ENCODE results near the gene KLF9.

The KLF9 gene

DNA sequence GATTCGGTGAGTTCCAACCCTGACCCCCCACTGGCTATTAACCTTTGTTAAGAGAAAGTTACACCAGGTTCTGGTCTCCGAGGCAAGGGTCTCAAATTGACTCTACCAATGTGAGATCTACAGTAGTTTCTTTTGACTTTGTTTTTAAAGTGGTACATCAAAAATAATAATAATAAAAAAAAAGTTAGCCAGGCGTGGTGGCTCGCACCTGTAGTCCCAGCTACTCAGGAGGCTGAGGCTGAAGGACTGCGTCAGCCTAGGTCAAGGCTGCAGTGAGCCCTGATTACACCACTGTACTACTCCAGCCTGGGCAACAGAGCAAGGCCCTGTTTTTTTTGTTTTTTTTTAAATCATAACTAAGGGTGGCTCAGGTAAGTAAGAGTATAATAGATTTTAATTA is 1.0 kb upstream of the KLF9 start:
- Mint-ChIP-seq H3K4me3 (no peak overlapping the region), H3K9me3 (no peaks in the 10 kb centered on the region), H3K27ac (no peak overlapping the region), H3K36me3 (peaks cover 10% of the 10 kb centered on the region), H3K4me1 (peaks cover 45% of the 10 kb centered on the region), H3K27me3 (peaks cover 8% of the 10 kb centered on the region)
- no peak for DNase-seq
- CTCF ChIA-PET, result interaction anchor here (0.9 to 1.9 kb wide), 2 partner anchors 70 to 187 kb away, joined by 3 to 18 read pairs; no protein-coding TSS in a partner anchor

DNA sequence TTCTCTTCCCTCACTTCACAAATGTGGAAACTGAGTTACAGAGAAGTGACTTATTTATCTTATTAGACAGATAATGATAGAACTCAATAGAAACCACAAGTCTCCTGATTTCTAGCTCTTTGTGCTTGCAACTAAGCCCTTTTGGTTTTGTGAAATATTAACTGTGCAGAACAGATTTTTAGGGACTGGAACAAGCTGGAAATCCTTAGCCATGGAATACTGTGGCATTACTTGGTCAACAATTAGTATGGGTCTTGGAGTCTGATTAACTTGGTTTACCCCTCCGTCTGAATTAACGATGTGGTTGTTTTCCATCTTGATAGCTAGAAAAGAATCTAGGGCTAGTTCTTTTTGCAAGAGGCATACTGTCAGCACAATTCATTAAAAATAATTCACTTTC is 584 bp upstream of the KLF9 start:
- peaks cover 11% of the 10 kb centered on the region for H3K36me3 Mint-ChIP-seq
- H3K4me1 Mint-ChIP-seq, result peaks cover 45% of the 10 kb centered on the region
- peaks cover 8% of the 10 kb centered on the region for H3K27me3 Mint-ChIP-seq
- H3K9me3 Mint-ChIP-seq, result no peaks in the 10 kb centered on the region
- H3K4me3 Mint-ChIP-seq, result peak overlapping the region; percentile 94
- DNase-seq, result no peak
- CTCF ChIA-PET, result interaction anchor here (0.9 to 1.9 kb wide), 3 partner anchors 9 to 187 kb away, joined by 3 to 18 read pairs (median 5); no protein-coding TSS in a partner anchor
- H3K27ac Mint-ChIP-seq, result peak overlapping the region; percentile 100

DNA sequence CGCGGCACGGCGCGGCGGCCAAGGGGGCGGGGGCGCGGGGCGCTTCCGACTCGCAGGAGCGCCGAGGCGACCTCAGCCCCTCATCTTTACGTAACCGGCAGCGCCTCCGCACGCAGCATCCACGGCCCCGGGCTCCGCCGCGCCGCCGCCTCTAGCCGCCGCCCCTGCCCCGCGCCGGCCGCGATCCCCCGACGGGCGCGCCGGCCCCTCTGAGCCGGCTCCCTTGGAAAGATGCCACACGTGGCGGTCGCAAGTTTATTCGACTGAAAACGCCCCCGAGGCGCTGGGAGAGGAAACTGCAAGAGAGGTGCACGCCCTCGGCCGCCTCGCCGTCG is 1.0 kb downstream of the KLF9 start:
- DNase-seq, result no peak
- H3K27me3 Mint-ChIP-seq, result peaks cover 5% of the 10 kb centered on the region
- peak overlapping the region; percentile 100 for H3K27ac Mint-ChIP-seq
- H3K4me3 Mint-ChIP-seq, result peak overlapping the region; percentile 94
- CTCF ChIA-PET, result no interaction called here
- H3K4me1 Mint-ChIP-seq, result peaks cover 50% of the 10 kb centered on the region
- no peaks in the 10 kb centered on the region for H3K9me3 Mint-ChIP-seq
- H3K36me3 Mint-ChIP-seq, result peaks cover 11% of the 10 kb centered on the region

DNA sequence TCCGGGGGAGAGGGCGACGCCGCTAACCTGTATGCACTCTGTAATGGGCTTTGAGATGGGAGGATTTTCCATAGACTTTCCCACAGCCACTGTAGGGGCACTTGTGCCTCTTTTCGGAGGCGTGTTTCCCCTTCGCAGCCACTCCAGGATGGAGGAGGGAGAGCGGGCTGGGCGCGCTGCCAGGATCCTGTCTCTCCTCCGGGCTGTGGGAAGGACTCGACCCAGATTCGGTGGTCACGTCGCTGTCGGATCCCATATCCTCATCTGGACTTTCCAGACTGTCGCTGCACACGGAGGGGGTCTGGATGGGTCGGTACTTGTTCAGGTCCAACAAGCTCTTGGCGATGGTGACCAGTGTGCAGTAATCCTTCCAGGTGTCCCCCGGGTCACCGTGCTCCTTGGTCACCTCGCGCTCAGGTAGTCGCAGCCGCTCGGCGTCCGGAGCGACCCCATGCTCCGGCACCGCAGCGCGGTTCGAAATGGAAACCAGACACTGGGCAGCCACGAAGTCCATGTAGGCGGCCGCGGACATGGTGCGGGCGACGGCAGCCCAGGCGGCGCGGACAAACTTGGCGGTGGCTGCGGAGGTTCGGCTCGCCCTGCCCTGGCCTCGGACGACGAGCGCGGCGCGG is 1.5 kb downstream of the KLF9 start:
- Mint-ChIP-seq H3K4me1 (peaks cover 49% of the 10 kb centered on the region), H3K36me3 (peaks cover 11% of the 10 kb centered on the region), H3K9me3 (no peaks in the 10 kb centered on the region), H3K27ac (peak overlapping the region; percentile 100), H3K4me3 (peak overlapping the region; percentile 97), H3K27me3 (peaks cover 5% of the 10 kb centered on the region)
- peak; percentile 50 for DNase-seq
- CTCF ChIA-PET, result no interaction called here

DNA sequence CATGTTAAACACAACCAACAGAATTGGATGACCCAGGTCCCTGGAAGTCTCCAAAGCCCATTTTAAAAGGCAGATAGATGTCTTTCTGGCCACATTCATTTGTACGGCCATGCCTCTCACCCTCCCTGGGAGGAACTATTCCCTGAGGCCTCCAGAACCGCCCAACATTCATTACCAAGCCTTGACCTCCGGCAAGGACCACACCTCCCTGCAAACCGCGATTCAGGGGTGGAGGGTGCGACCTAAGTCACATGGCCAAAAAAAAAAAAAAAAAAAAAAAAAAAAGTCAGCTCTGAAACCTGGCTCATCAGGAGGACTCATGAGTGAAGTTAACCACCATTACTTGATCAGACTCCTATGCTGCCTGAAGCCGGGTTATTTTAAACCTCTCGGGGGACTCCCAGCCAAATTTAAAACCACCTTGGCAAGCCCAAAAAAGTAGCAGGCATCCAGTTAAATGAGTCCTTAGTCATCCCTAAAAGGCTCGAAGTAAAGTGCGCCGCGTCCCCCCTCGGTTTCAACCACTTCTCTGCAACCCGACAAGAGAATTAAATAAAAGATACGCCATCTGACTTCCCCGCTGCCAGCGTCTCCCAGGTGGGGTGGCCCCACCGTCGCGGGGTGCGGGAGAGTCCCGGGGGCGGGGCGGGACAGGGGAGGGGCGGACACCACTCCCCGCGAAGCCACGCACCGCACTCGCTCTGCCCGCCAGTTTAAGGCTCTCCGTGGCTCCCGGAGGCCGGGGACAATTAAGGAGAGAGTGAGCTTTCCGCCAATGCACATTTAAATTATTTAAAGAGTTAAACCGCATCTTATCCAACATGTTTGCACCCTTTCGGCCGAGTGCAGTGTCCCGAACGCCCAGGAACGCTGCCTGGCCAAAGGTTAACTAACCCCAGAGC is 2.3 kb downstream of the KLF9 start:
- H3K4me1 Mint-ChIP-seq, result peaks cover 54% of the 10 kb centered on the region
- CTCF ChIA-PET, result no interaction called here
- peak; percentile 75 for DNase-seq
- H3K27me3 Mint-ChIP-seq, result peaks cover 5% of the 10 kb centered on the region
- peaks cover 14% of the 10 kb centered on the region for H3K36me3 Mint-ChIP-seq
- H3K4me3 Mint-ChIP-seq, result peak overlapping the region; percentile 97
- H3K27ac Mint-ChIP-seq, result peak overlapping the region; percentile 100
- no peaks in the 10 kb centered on the region for H3K9me3 Mint-ChIP-seq

DNA sequence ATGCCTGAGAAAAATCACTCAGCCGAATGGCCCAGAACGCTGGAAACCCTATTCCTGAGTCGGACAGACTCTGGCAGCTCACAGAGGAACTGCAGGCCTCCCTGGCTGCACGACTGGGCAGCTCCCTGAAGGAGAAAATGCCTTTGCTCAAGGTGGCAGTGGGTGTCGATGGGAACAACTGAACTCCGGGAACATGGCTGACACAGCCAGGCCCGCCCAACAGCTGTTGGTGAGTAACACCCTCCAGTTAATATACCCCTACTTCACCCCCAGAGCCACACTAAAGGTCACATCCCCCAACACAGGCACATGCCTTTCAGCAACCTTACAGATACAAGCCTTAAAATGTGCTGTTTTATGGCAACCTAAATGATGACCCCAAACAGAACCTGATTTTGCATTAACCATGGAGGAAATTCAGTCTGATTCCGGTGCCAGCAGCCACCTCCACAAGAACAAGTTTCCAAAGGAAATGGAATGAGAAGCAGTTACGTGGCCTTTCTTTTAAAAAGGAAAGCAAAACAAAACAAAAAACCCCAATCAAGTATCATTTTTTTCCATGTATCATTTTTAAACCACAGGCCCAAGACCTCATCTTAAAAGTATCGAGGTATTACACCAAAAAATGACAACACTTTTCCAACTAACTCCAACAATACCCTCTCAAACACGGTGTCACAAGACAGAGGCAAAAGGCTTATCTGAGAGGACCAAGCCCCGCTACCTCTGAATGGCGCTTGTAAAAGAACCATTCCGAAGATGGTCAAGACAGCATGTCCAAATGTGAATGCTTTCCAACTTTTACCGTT is 3.1 kb downstream of the KLF9 start:
- Mint-ChIP-seq H3K36me3 (peaks cover 17% of the 10 kb centered on the region), H3K4me3 (peak overlapping the region; percentile 97), H3K27ac (peak overlapping the region; percentile 100), H3K4me1 (peaks cover 61% of the 10 kb centered on the region), H3K9me3 (no peaks in the 10 kb centered on the region), H3K27me3 (peaks cover 5% of the 10 kb centered on the region)
- CTCF ChIA-PET, result interaction anchor here (1.2 to 1.7 kb wide), 4 partner anchors 12 to 191 kb away, joined by 5 to 10 read pairs (median 7); no protein-coding TSS in a partner anchor
- DNase-seq, result peak; percentile 50

DNA sequence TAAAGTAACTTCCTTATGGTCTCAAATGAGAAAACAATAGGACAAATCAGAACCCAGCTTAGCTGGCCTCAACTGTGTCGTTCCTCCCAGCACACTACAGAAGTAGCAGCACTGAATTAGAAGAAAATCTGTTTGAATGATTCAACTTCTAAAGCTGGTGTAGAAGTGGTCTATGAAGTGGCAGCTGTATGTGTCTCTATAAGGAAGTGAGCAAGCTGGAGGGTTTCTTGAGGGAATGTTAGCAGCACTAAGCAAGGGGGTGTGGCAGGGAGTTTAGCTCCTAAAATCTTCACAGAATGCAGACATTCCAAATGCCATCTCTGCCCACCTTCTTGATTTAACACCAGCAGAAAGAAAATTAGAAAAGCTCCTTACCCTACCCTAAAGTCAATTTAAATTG is 4.1 kb downstream of the KLF9 start:
- Mint-ChIP-seq H3K27me3 (peaks cover 5% of the 10 kb centered on the region), H3K4me3 (peak overlapping the region; percentile 97), H3K27ac (peak overlapping the region; percentile 100), H3K36me3 (peaks cover 21% of the 10 kb centered on the region), H3K4me1 (peaks cover 68% of the 10 kb centered on the region), H3K9me3 (no peaks in the 10 kb centered on the region)
- CTCF ChIA-PET, result interaction anchor here (1.1 to 1.7 kb wide), 5 partner anchors 11 to 192 kb away, joined by 5 to 10 read pairs (median 5); no protein-coding TSS in a partner anchor
- DNase-seq, result no peak

DNA sequence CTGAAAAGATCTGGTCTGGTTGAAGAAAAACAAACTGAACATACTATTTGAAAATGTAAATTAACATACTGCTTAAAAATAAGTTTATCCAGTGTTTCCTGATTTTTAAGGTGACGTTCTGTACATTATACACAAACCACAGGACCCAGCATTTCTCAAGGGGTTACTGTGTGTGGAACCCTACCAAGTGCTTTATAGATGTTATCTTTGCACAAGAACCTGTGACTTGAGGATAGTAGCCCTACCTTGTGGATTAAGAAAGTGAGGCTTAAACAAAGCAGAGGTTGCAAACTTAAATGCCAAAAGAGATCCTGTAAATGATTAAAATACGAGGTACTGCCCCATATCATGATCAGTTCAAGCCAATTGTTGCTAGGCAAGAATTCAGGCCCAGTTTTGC is 4.7 kb downstream of the KLF9 start:
- DNase-seq, result no peak
- H3K27me3 Mint-ChIP-seq, result peaks cover 5% of the 10 kb centered on the region
- peaks cover 21% of the 10 kb centered on the region for H3K36me3 Mint-ChIP-seq
- CTCF ChIA-PET, result interaction anchor here (1.1 to 1.7 kb wide), 3 partner anchors 16 to 193 kb away, joined by 5 to 10 read pairs (median 5); no protein-coding TSS in a partner anchor
- no peaks in the 10 kb centered on the region for H3K9me3 Mint-ChIP-seq
- peaks cover 68% of the 10 kb centered on the region for H3K4me1 Mint-ChIP-seq
- H3K4me3 Mint-ChIP-seq, result peak overlapping the region; percentile 97
- H3K27ac Mint-ChIP-seq, result peak overlapping the region; percentile 100

DNA sequence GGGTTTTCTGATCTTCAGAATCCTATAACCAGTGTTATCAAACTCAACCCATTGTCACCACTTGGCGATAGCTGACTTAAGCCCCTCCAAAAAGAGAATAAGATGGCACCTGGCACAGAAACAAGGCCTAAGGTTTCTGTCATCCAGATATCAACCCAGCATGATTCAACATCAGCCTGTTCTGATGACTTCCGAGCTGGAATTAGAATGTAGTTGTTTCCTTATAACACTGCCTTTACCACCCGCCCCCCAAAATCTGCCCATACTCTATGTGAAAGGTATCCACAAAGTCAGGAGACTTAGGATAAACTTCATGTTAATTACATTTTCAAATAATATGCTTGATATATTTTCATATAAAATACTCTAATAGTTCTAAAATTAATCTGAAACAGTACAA is 5.2 kb downstream of the KLF9 start:
- no peak for DNase-seq
- CTCF ChIA-PET, result interaction anchor here (1.9 kb wide), 1 partner anchor 193 kb away, joined by 9 read pairs; no protein-coding TSS in a partner anchor
- H3K27me3 Mint-ChIP-seq, result peaks cover 5% of the 10 kb centered on the region
- H3K27ac Mint-ChIP-seq, result no peak overlapping the region
- no peaks in the 10 kb centered on the region for H3K9me3 Mint-ChIP-seq
- H3K4me1 Mint-ChIP-seq, result peaks cover 64% of the 10 kb centered on the region
- H3K36me3 Mint-ChIP-seq, result peaks cover 21% of the 10 kb centered on the region
- H3K4me3 Mint-ChIP-seq, result no peak overlapping the region

DNA sequence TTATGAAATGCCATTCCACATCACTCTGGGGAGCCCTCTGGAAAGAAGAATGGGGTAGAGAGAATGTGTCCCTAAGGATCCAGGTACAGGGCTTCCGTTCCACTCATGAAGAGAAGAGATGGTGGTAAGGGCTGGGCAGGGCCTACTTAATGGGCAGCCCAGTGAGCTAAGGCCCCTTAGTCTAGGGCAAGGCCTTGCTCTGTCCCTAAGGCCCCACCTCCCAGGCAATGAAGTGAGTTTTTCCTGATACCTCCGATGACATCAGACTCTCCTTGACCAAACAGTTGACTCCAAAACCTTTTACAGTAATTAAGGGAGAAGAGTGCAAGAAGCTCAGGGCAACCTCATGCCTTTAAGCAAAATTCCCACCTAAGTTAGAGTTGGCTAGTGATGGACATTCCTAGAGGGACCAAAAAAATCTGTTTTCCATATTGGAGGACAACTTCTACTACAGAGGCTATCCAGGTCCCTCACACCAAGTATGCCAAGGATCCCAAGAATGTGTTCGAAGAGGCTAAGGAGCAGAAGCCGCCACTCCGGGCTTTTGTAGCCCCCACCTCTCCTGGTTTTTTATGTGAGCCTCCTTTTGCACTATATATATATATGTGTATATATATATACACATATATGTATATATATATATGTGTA is 5.9 kb downstream of the KLF9 start:
- DNase-seq, result no peak
- Mint-ChIP-seq H3K27ac (no peak overlapping the region), H3K4me3 (no peak overlapping the region), H3K4me1 (peaks cover 69% of the 10 kb centered on the region), H3K9me3 (no peaks in the 10 kb centered on the region), H3K36me3 (peaks cover 21% of the 10 kb centered on the region), H3K27me3 (peaks cover under 1% of the 10 kb centered on the region)
- CTCF ChIA-PET, result interaction anchor here (1.9 kb wide), 1 partner anchor 194 kb away, joined by 9 read pairs; no protein-coding TSS in a partner anchor

DNA sequence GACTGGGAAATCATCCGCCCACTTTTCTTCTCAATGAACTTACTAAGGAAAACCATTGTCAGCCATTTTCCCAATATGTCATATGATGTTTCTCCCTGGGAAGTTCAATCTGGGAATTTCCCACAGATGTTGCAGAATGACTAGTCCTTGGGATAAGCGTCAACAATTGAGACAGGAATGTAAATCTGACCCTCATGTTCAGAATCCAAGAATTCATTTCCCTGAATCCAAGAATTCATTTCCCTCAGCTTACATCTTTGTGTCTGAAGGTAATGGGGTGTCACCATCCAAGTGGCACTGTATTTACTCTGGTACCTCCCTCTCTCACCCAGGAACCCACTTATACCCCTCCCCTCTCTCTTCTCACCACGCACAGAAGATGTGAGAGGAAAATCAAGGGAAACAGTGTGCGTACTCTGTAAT is 7.4 kb downstream of the KLF9 start:
- Mint-ChIP-seq H3K4me3 (no peak overlapping the region), H3K36me3 (peaks cover 18% of the 10 kb centered on the region), H3K27ac (no peak overlapping the region), H3K27me3 (no peaks in the 10 kb centered on the region), H3K9me3 (no peaks in the 10 kb centered on the region), H3K4me1 (peaks cover 74% of the 10 kb centered on the region)
- no peak for DNase-seq
- CTCF ChIA-PET, result interaction anchor here (1.1 kb wide), 1 partner anchor 66 kb away, joined by 3 read pairs; no protein-coding TSS in a partner anchor

DNA sequence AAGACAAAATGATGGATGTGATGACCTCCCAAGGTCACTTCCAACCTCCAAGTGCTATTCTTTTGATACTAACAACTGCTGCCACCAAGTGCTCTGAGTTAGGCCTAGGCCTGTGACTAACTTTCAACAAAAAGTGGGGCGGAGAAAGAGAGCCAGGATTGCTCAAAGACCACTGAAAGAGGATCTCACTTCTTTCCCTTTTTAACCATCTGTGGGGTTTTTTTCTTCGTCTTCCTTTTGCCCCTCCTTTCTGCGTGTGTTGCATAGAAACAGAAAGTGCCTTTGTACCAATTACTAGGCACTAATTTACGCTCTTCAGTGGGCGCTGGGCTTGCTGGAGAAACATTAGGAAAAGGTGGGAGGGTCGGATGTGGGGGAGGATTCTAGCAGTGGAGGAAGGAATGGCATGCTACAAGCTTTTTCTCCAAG is 8.0 kb downstream of the KLF9 start:
- peak overlapping the region; percentile 69 for H3K4me3 Mint-ChIP-seq
- H3K27ac Mint-ChIP-seq, result peak overlapping the region; percentile 91
- no peaks in the 10 kb centered on the region for H3K9me3 Mint-ChIP-seq
- CTCF ChIA-PET, result interaction anchor here (1.1 to 2.4 kb wide), 4 partner anchors 8 to 196 kb away, joined by 3 to 9 read pairs (median 4); partner anchors contain the start of gene KLF9
- peak; percentile 32 for DNase-seq
- H3K36me3 Mint-ChIP-seq, result peaks cover 13% of the 10 kb centered on the region
- H3K27me3 Mint-ChIP-seq, result no peaks in the 10 kb centered on the region
- H3K4me1 Mint-ChIP-seq, result peaks cover 73% of the 10 kb centered on the region

DNA sequence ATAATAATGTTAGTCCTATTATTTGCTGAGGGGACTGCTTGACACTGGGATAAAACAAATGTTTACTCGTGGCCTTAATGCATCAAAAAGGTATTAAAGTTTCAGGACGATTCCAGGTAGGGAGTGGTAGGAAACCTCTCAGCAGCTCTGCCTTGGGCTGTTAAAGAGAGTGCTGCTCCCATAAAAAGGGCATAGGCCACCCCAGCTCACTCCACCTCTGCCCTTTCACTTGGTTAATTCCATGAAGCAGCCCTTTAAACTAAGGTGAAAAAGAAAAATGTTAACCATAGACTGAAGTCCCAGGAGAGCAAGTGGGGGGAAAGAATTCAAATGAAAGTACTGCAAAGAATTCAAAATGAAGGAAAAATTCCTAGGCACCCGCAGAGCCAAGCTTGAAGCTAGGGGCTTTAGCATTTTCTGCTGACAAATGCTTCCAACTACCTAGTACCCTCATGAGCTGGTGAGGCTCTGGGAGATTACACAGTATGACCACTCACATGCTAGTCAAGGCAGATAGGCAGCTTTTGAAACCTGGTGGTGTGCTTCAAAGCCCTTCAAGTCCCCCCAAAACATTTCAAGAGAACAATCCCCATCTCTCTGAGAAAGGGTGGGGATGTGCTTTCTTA is 8.5 kb downstream of the KLF9 start:
- DNase-seq, result no peak
- Mint-ChIP-seq H3K36me3 (peaks cover 13% of the 10 kb centered on the region), H3K27ac (peak overlapping the region; percentile 91), H3K9me3 (no peaks in the 10 kb centered on the region), H3K4me3 (peak overlapping the region; percentile 69), H3K27me3 (no peaks in the 10 kb centered on the region), H3K4me1 (peaks cover 68% of the 10 kb centered on the region)
- CTCF ChIA-PET, result interaction anchor here (1.2 to 2.4 kb wide), 3 partner anchors 9 to 196 kb away, joined by 3 to 9 read pairs (median 5); partner anchors contain the start of gene KLF9

Measured in activated naive CD4-positive, alpha-beta T cell treated with anti-CD3 and anti-CD28 coated beads, Interleukin-2, amount 10 ng/mL, durations not matched to agents 7 days and 5 days (primary cell).